Measurements from ENCODE around the gene UPP1. TPM values are rescaled to one million over a fixed set of nuclear protein-coding genes. Genes with fewer than 3 reads are reported as not detected.

UPP1 gene
- total and polyA plus RNA-seq, 2 of the 4 experiments (the other 2 are of a cell fraction): 3.9 to 14.5 TPM

DNA sequence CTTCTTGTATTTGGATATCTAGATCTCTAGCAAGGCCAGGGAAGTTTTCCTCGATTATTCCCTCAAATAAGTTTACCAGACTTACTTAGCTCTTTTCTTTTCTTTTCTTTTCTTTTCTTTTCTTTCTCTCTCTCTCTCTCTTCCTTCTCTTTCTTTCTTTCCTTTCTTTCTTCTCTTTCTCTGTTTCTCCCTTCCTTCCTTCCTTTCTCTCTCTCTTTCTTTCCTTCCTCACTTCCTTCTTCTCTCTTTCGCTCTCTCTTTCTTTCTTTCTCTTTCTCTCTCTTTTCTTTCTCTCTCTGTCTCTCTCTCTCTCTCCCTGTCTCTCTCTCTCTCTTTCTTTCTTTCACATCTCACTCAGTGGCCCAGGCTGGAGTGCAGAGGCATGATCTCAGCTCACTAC lies 37.0 kb downstream of the UPP1 start:
- dilution Hi-C loops (cut with HindIII; ENCODE audit: low sequenced_read_pairs, unreplicated experiment) (no loop called here), intact Hi-C loops (cut with micrococcal nuclease) (no loop called here), in situ Hi-C loops (cut with MboI; ENCODE audit: low sequenced_read_pairs) (no loop called here)
- Histone ChIP-seq H3K4me3 (ENCODE audit: insufficient read depth, low read depth, low read length) (no peak overlapping the region), H3K14ac (replicated peaks; ENCODE audit: low read depth, low read length) (no peak overlapping the region), H2BK5ac (ENCODE audit: low read depth, low read length, poor library complexity, severe bottlenecking) (no peak overlapping the region), H3K79me1 (ENCODE audit: low read depth in 1 of 2, low read length in 2 of 2) (no peaks in the 10 kb centered on the region), H2AK9ac (replicated peaks; ENCODE audit: low read depth, low read length, poor library complexity) (no peak overlapping the region), H3K4me1 (ENCODE audit: control insufficient read depth, insufficient read depth, low read length) (no peaks in the 10 kb centered on the region; the same call in none of the 2 replicates), H3K36me3 (ENCODE audit: control insufficient read depth, insufficient read depth, low read length) (no peaks in the 10 kb centered on the region), H2AFZ (replicated peaks; ENCODE audit: low read length, poor library complexity) (no peak overlapping the region), H3K27me3 (ENCODE audit: control insufficient read depth, insufficient read depth, low read length) (peaks cover 1% of the 10 kb centered on the region; the same call in 1 of the 2 replicates), H3K18ac (ENCODE audit: low read depth, low read length) (no peak overlapping the region), H3K23ac (ENCODE audit: low read depth, low read length) (no peak overlapping the region), H4K8ac (ENCODE audit: low read depth in 2 of 2, low read length in 2 of 2) (no peak overlapping the region), H2AK5ac (ENCODE audit: low read depth, low read length) (no peak overlapping the region), H3K9ac (ENCODE audit: low read depth, low read length) (no peak overlapping the region), H3K27ac (ENCODE audit: insufficient read depth, low read length) (no peak overlapping the region), H4K20me1 (ENCODE audit: insufficient read depth, low read length) (no peaks in the 10 kb centered on the region), H3K4me2 (ENCODE audit: low read depth, low read length) (no peak overlapping the region), H2BK120ac (ENCODE audit: low read depth, low read length) (no peak overlapping the region), H4K5ac (ENCODE audit: low read depth, low read length) (no peak overlapping the region), H4K91ac (ENCODE audit: insufficient read depth, low read depth, low read length) (no peak overlapping the region), H3K9me3 (ENCODE audit: control insufficient read depth, insufficient read depth, low read length) (no peaks in the 10 kb centered on the region), H3K4ac (ENCODE audit: low read depth, low read length) (no peak overlapping the region), H2BK15ac (ENCODE audit: low read depth, low read length) (no peak overlapping the region), H2BK20ac (ENCODE audit: low read depth, low read length) (no peak overlapping the region), H3K56ac (ENCODE audit: extremely low read depth, insufficient read depth, low read length) (no peak overlapping the region), H3K9me1 (ENCODE audit: insufficient read depth, low read length) (0 out of 2 replicates have a peak, but pooled peaks cover under 1% of the 10 kb centered on the region)
- DNase-seq (no peak), ATAC-seq (ENCODE audit: low read depth) (no peak)
- 100% methylated on average over 1 of the region's 2 CpGs; no CpG with 5 or more reads in 1 of the 2 experiments for WGBS, 2 experiments (ENCODE audit: extremely low coverage in 2 of 2, insufficient read length in 1 of 2)
- CTCF ChIA-PET: no interaction called here
- TF ChIP-seq NFE2L2 (IDR thresholded peaks at IDR 0.05; ENCODE audit: low read depth, low read length): no peak
- no peak for TF ChIP-seq MAFK (IDR thresholded peaks at IDR 0.05; ENCODE audit: low read depth, low read length)
- BruUV-seq (replicated peaks): no TSS peak
- POLR2A ChIA-PET (ENCODE audit: unreplicated experiment): no interaction called here

Data from IMR-90 (cell line).